Measurements from ENCODE around the gene RNF112. TPM values are rescaled to one million over a fixed set of nuclear protein-coding genes. Genes with fewer than 3 reads are reported as not detected.

Gene RNF112
- total RNA-seq, 4 donors from 2014 or later: 1.4 to 7.6 (median 2.6) TPM

GRCh38 chr17:19384723-19385391, 26.2 kb upstream of the RNF112 start:
- WGBS, 2 donors (ENCODE audit: low coverage in 1 of 2): 7 to 18% methylated on average over 3 to 10 of the region's 16 CpGs
- Histone ChIP-seq H3K9me3 (no peaks in the 10 kb centered on the region), H3K27me3 (no peaks in the 10 kb centered on the region), H3K27ac (peak overlapping the region; percentile 91 to 98 (median 96)), H3K36me3 (peaks cover 0 to 43% of the 10 kb centered on the region in 2 donors), H3K4me3 (peak overlapping the region in 1 of 2 donors; percentile 44), H3K4me1 (peaks cover 8 to 100% (median 67%) of the 10 kb centered on the region in 3 donors)
- peak; percentile 95 for TF ChIP-seq POLR2AphosphoS5 (IDR thresholded peaks at IDR 0.05)
- peak; percentile 38 to 51 for TF ChIP-seq POLR2A (IDR thresholded peaks at IDR 0.05)
- no peak for TF ChIP-seq CTCF (IDR thresholded peaks at IDR 0.05)
- TF ChIP-seq EP300 (IDR thresholded peaks at IDR 0.05): no peak
- ATAC-seq: peak; percentile 74

GRCh38 chr17:19385521-19385983, 25.5 kb upstream of the RNF112 start:
- peak overlapping the region in 1 of 2 donors; percentile 44 for H3K4me3 ChIP-seq
- peaks cover 0 to 36% of the 10 kb centered on the region in 2 donors for H3K36me3 ChIP-seq
- no peak for ATAC-seq
- peaks cover 8 to 100% (median 68%) of the 10 kb centered on the region in 3 donors for H3K4me1 ChIP-seq
- H3K9me3 ChIP-seq: no peaks in the 10 kb centered on the region
- peak overlapping the region; percentile 91 to 98 (median 96) for H3K27ac ChIP-seq
- no peaks in the 10 kb centered on the region for H3K27me3 ChIP-seq
- WGBS, 2 donors (ENCODE audit: low coverage in 1 of 2): 0 to 65% methylated on average over 1 to 7 of the region's 9 CpGs
- TF ChIP-seq CTCF (IDR thresholded peaks at IDR 0.05) (no peak), POLR2A (IDR thresholded peaks at IDR 0.05) (no peak), EP300 (IDR thresholded peaks at IDR 0.05) (no peak), POLR2AphosphoS5 (IDR thresholded peaks at IDR 0.05) (no peak)

- TF ChIP-seq POLR2AphosphoS5 (IDR thresholded peaks at IDR 0.05) (peak; percentile 55), CTCF (IDR thresholded peaks at IDR 0.05) (no peak), POLR2A (IDR thresholded peaks at IDR 0.05) (no peak)
- peak overlapping the region; percentile 91 to 98 (median 96) for H3K27ac ChIP-seq
- peak; percentile 68 for ATAC-seq
- H3K36me3 ChIP-seq: peaks cover 0 to 29% of the 10 kb centered on the region in 2 donors
- peaks cover 8 to 99% (median 69%) of the 10 kb centered on the region in 3 donors for H3K4me1 ChIP-seq
- H3K27me3 ChIP-seq: no peaks in the 10 kb centered on the region
- 18 to 43% methylated on average over 8 to 9 of the region's 20 CpGs for WGBS, 2 donors (ENCODE audit: low coverage in 1 of 2)
- peak overlapping the region; percentile 2 to 44 for H3K4me3 ChIP-seq
- H3K9me3 ChIP-seq: no peaks in the 10 kb centered on the region
Observed at GRCh38 chr17:19386051-19386929, 24.7 kb upstream of the RNF112 start.

GRCh38 chr17:19386974-19387920, 23.8 kb upstream of the RNF112 start, which contains the start of gene MFAP4:
Gene MFAP4 (minus strand): TSS chr17:19387190. CDS start chr17:19387155, 35 bp downstream.
- H3K4me3 ChIP-seq: peak within 1 kb of the TSS; percentile 2 to 44
- TF ChIP-seq POLR2AphosphoS5 (IDR thresholded peaks at IDR 0.05) (peak; percentile 77), POLR2A (IDR thresholded peaks at IDR 0.05) (no peak), CTCF (IDR thresholded peaks at IDR 0.05) (no peak), EP300 (IDR thresholded peaks at IDR 0.05) (no peak)
- H3K9me3 ChIP-seq: no peaks in the 10 kb centered on the region
- H3K27me3 ChIP-seq: no peaks in the 10 kb centered on the region
- H3K27ac ChIP-seq: peak within 1 kb of the TSS; percentile 91 to 98 (median 96)
- ATAC-seq: peak; percentile 63
- WGBS, 2 donors (ENCODE audit: low coverage in 1 of 2): 0 to 20% methylated on average over 1 to 3 of the region's 22 CpGs
- H3K36me3 ChIP-seq: peaks cover 0 to 19% of the 10 kb centered on the region in 2 donors
- peaks cover 10 to 99% (median 69%) of the 10 kb centered on the region in 3 donors for H3K4me1 ChIP-seq
